Uterus (tissue), 2 donors: ENCODE data around the gene FBXW7.

Experiments used
- CTCF ChIP-seq, 4 experiments: fragments of 200-600 bp in 2 of 4; fragments of 450-650 bp in 2 of 4; sonication (generic) in 2 of 4; IDR thresholded peaks; one replicate each; pipeline ENCODE4 v1.5.1; 2016 to 2019; ENCODE audit warnings: antibody characterized with exemption in 4 of 4, mild to moderate bottlenecking in 2 of 4, moderate library complexity in 1 of 4
- POLR2A ChIP-seq, 2 donors: fragments of 450-650 bp; IDR thresholded peaks; one replicate each; pipeline ENCODE4 v1.6.1; 2016; ENCODE audit warnings: antibody characterized with exemption in 2 of 2, mild to moderate bottlenecking in 1 of 2, moderate library complexity in 1 of 2

- TF ChIP-seq POLR2A (IDR thresholded peaks at IDR 0.05) (no peak), CTCF (IDR thresholded peaks at IDR 0.05) (peak in 2 of 4 experiments; percentile 7 to 17)
Measured at GRCh38 chr4:152408514-152409327, 127.2 kb downstream of the FBXW7 start.
